H7 (cell line): ENCODE data around the gene ALOXE3. TPM values are rescaled to one million over a fixed set of nuclear protein-coding genes. Genes with fewer than 3 reads are reported as not detected.

Experiments used
- DNase-seq: peaks from one replicate; pipeline ENCODE4 v3.0.0; 2012
- H3K27me3 ChIP-seq: 2 replicates; pipeline ENCODE4 v1.6.0; 2011; ENCODE audit warnings: mild to moderate bottlenecking, low read length; ENCODE audit not compliant: control insufficient read depth, insufficient read depth
- H3K36me3 ChIP-seq: replicated peaks from 2 replicates; pipeline ENCODE4 v1.5.1; 2011; ENCODE audit warnings: low read length; ENCODE audit not compliant: control insufficient read depth, insufficient read depth
- H3K4me3 ChIP-seq: 2 replicates; pipeline ENCODE4 v1.5.1; 2011; ENCODE audit warnings: low read depth, mild to moderate bottlenecking, control low read depth, low read length, moderate library complexity; ENCODE audit not compliant: insufficient read depth
- total RNA-seq: library from RNA; depleted of rRNA; stranded (reverse); fragments of >200 nt; shearing (Covaris generic); gene quantifications from 2 replicates; pipeline ENCODE4 v1.2.3, GENCODE V29; 2014

ALOXE3 gene
- total RNA-seq, 1 experiment from 2014 or later, result not detected

- no peaks in the 10 kb centered on the region for H3K36me3 ChIP-seq
- peak; percentile 89 for DNase-seq
- H3K27me3 ChIP-seq, result peaks cover 60% of the 10 kb centered on the region
- peak within 1 kb of the TSS; percentile 74 for H3K4me3 ChIP-seq
These were observed 5.5 kb upstream of the ALOXE3 start, which contains the start of gene HES7 for GRCh38 chr17:8123695-8124349. Gene HES7 (minus strand): TSS chr17:8124106. CDS start chr17:8124084, 22 bp downstream.

- H3K4me3 ChIP-seq, result peak overlapping the region; percentile 74
- no peaks in the 10 kb centered on the region for H3K36me3 ChIP-seq
- DNase-seq, result peak; percentile 78
- H3K27me3 ChIP-seq, result peaks cover 60% of the 10 kb centered on the region
These were observed 4.8 kb upstream of the ALOXE3 start for GRCh38 chr17:8122924-8123694.

- Histone ChIP-seq H3K27me3 (peaks cover 64% of the 10 kb centered on the region), H3K4me3 (peak overlapping the region; percentile 74), H3K36me3 (no peaks in the 10 kb centered on the region)
- DNase-seq, result peak; percentile 64
These were observed 4.2 kb upstream of the ALOXE3 start for GRCh38 chr17:8122422-8122923.

DNA sequence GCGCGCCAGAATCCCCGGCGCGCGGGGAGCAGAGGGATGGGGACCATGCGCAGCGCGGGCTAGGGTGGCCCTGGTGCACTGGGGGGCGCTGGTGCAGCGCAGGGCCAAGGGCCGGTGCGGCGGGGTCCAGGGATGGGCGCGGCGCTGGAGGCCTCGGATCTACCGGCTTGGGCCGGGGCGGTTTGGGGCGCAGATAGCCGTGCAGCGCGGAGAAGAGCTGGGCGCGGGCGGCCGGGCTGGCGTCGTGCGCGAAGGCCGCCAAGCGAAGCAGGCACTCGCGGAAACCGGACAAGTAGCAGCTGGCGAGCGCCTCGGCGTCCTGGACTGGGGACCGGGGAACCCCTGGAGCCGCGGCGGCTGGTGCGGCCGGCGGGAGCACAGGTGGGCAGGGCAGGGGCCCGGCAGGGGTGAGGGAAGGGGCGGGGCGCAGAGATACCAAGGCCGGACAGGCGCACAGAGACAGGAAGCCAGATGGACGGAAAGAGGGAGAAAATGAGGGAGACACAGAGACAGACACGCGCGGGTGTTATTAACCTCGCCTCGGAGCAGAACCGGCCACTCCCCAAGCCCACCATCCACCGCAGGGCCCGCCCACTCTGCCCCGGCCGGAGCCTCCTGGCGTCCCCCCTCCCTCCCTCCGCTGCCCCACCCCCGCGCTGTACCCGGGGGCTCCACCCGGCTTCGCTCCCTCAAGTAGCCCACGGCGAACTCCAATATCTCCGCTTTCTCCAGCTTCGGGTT is 3.5 kb upstream of the ALOXE3 start:
- Histone ChIP-seq H3K4me3 (peak overlapping the region; percentile 74), H3K27me3 (peaks cover 65% of the 10 kb centered on the region), H3K36me3 (no peaks in the 10 kb centered on the region)
- peak; percentile 93 for DNase-seq

DNA sequence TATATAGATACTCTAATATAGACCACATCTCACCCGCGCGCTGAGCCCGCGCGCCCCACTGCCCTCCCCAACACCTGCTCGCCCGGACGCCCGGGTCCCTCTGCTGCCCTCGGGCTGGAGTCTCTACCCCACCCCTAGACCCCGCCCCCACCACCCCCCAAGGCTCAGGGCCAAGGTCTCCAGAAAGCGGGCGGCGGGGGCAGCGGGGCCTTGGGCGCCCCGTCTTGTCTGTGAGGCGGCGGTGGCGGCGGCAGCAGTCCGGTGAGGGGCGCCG is 3.0 kb upstream of the ALOXE3 start:
- peak overlapping the region; percentile 74 for H3K4me3 ChIP-seq
- no peaks in the 10 kb centered on the region for H3K36me3 ChIP-seq
- DNase-seq, result no peak
- H3K27me3 ChIP-seq, result peaks cover 69% of the 10 kb centered on the region

GRCh38 chr17:8120520-8121406 is 2.4 kb upstream of the ALOXE3 start:
- H3K27me3 ChIP-seq, result peaks cover 73% of the 10 kb centered on the region
- no peaks in the 10 kb centered on the region for H3K36me3 ChIP-seq
- H3K4me3 ChIP-seq, result peak overlapping the region; percentile 74
- peak; percentile 87 for DNase-seq

DNA sequence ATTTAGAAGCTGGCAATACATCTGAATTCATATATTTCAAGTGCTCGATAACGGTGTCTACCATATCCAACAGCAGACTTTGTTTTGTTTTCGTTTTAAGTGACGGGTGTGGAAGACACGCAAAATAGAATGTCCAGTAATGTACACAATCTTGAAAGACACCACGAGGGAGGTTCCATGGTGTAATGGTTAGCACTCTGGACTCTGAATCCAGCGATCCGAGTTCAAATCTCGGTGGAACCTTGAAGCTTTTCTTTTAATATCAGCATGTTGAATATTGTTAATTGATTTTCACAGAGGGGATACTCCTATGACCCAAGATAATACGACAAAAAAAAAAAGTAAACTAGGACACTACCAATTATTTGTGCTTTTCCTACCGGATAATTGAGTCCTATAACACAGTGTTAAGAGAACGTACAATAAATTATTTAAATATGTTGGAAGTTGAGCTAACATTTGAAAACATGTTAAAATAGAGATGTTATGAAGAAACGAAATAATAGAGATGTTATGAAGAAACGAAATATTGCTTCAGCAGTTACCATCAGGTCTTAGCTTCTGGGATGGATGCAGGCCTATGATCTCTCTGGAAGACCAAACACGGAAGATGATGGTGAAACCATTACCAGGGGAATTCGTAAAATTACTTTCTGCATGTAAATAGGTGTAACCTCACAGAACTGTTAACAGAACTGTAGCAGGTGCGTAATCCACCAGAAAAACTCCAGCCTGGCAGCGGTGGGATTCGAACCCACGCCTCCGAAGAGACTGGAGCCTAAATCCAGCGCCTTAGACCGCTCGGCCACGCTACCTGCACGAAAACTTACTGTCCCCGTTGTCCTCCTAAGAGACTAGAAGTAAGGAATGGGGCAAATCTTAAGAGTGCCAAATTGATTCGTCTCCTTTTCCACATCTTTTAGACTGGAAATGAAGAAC is 1.5 kb upstream of the ALOXE3 start:
- H3K27me3 ChIP-seq, result peaks cover 74% of the 10 kb centered on the region
- H3K36me3 ChIP-seq, result no peaks in the 10 kb centered on the region
- peak; percentile 63 for DNase-seq
- peak overlapping the region; percentile 78 for H3K4me3 ChIP-seq

- H3K36me3 ChIP-seq, result no peaks in the 10 kb centered on the region
- peaks cover 74% of the 10 kb centered on the region for H3K27me3 ChIP-seq
- peak; percentile 94 for DNase-seq
- H3K4me3 ChIP-seq, result peak overlapping the region; percentile 78
These were observed 661 bp upstream of the ALOXE3 start for GRCh38 chr17:8118769-8119580.

DNA sequence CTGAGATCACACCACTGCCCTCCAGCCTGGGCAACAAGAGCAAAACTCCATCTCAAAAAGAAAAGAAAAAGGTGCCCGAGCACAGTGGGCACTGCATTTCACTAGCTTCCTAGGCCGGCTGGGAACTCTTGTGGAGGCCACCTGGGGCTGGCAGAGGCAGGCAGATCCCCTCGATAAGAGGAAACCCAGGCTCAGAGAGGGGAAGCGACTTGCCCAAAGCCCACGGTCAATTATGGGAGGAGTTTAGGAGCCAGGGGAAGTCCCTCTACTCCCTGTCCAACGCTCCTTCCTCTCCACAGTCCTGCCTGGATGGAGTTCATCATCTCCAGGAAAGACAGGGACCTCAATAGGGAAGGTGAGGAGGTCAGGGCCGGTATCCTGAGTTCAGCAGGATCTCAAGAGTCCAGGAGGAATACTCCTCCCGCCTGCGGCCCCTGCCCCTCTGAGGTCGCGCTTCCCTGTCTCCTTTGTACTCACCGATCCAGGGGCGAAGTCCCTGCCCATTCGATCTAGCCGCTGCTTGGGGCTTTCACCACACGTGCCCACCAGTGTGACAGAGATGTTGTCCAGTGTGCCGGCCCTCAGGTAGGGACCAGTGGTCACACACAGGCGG is 841 bp downstream of the ALOXE3 start:
- peaks cover 66% of the 10 kb centered on the region for H3K27me3 ChIP-seq
- no peaks in the 10 kb centered on the region for H3K36me3 ChIP-seq
- peak overlapping the region; percentile 78 for H3K4me3 ChIP-seq
- DNase-seq, result peak; percentile 66

DNA sequence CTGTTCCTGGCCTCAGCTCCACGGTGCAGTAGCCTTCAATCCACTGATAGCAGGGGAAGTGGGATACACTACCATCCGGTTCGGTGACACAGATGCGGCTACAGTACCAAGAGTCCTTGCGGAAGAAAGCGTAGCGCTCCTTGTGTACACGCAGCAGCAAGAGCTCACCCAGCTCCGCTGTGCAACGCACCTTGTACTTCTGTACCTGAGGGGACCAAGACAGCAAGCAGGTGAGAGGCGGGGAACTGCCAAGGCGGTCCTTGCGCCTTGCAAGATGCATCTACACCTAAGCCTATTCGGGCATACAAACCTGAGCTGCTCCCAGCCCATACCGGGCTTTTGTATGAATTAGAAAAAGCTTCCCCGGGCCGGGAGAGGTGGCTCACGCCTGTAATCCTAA is 1.5 kb downstream of the ALOXE3 start:
- peaks cover 65% of the 10 kb centered on the region for H3K27me3 ChIP-seq
- H3K4me3 ChIP-seq, result no peak overlapping the region

DNA sequence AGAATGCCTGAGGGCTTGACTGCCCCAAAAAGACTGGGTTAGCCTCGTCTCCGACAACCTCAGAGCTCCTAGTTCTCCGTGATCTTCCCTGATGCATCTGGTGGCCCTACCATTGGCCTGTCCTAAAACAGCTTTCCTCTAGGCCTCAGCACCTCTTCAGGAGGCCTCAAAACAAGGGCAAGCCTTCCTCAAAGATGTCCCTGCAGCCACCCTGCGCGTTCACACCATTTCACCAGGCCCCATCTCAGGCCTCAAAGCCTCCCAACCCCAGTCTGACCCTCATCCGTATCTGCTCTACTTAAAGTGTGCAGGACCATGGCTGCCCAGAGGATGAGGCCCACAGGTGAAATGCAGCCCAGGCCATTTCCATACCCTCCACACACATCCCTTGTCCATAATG is 7.4 kb downstream of the ALOXE3 start:
- DNase-seq, result no peak
- H3K27me3 ChIP-seq, result peaks cover 61% of the 10 kb centered on the region
- no peaks in the 10 kb centered on the region for H3K36me3 ChIP-seq
- H3K4me3 ChIP-seq, result no peak overlapping the region

More for the DNA sequence above, 1.5 kb downstream of the ALOXE3 start:
- no peaks in the 10 kb centered on the region for H3K36me3 ChIP-seq
- peak; percentile 16 for DNase-seq

DNA sequence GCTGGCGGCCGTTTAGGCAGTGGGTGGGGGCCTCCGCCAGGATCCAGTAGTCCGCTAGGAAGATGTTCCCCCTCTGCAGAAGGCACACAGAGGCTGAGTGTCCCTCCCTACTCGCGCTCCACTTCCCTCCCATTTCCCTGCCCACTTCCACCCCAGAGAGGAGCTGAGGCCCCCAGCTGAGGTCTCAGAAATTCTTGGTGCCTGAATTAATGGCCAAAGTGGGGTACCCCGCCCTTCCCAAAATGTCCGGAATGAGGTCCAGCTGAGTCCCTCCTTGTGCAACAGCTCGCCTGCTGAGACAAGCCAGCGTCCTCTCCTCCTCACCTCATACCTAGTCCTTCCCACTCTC is 7.9 kb downstream of the ALOXE3 start:
- peak overlapping the region; percentile 58; the same call in 1 of the 2 replicates for H3K4me3 ChIP-seq
- no peaks in the 10 kb centered on the region for H3K36me3 ChIP-seq
- peaks cover 56% of the 10 kb centered on the region for H3K27me3 ChIP-seq
- DNase-seq, result no peak
